Ovary (tissue), 9 donors: ENCODE results near the gene SOSTDC1. TPM values are rescaled to one million over a fixed set of nuclear protein-coding genes. Genes with fewer than 3 reads are reported as not detected.

Experiments used
- DNase-seq, 5 donors: peaks; one replicate each; pipeline ENCODE4 v3.0.0-alpha.2; 2019 to 2020
- H3K27ac ChIP-seq, 2 donors: fragments of 200-600 bp; one replicate each; pipeline versions ENCODE4 v1.5.1 to v1.8.0; 2019 to 2022
- H3K27me3 ChIP-seq: fragments of 200-600 bp; one replicate; pipeline ENCODE4 v1.8.0; 2022
- H3K36me3 ChIP-seq: fragments of 200-600 bp; sonication (generic); one replicate; pipeline ENCODE4 v1.5.1; 2019
- H3K4me1 ChIP-seq: one replicate; pipeline ENCODE4 v1.8.1; 2013; ENCODE audit warnings: mild to moderate bottlenecking, moderate library complexity; ENCODE audit not compliant: insufficient read depth
- H3K4me3 ChIP-seq: fragments of 200-600 bp; sonication (generic); one replicate; pipeline ENCODE4 v1.5.1; 2017
- H3K9me3 ChIP-seq, 2 donors: fragments of 200-600 bp in 1 of 2; sonication (generic) in 1 of 2; one replicate each; pipeline versions ENCODE4 v1.5.1 to v1.8.1; 2013 to 2019; ENCODE audit warnings: mild to moderate bottlenecking in 1 of 2, moderate library complexity in 1 of 2
- CTCF ChIP-seq, 3 donors: fragments of 450-650 bp in 2 of 3; fragments of 200-600 bp in 1 of 3; IDR thresholded peaks; one replicate each; pipeline versions ENCODE4 v1.5.1 to v1.8.0; 2016 to 2022; ENCODE audit warnings: antibody characterized with exemption in 3 of 3, mild to moderate bottlenecking in 1 of 3
- EP300 ChIP-seq: sonication (generic); formaldehyde crosslinking; IDR thresholded peaks from one replicate; pipeline ENCODE4 v1.6.1; 2017; ENCODE audit warnings: antibody characterized with exemption
- POLR2A ChIP-seq: fragments of 450-650 bp; IDR thresholded peaks from one replicate; pipeline ENCODE4 v1.6.1; 2017; ENCODE audit warnings: antibody characterized with exemption, mild to moderate bottlenecking, moderate library complexity
- WGBS, 3 donors: extraction: QIAGEN DNeasy Blood & Tissue Kit in 1 of 3; methylation state at CpG; one replicate each; pipeline versions ENCODE4 v1.1.5 to v1.1.7; 2013 to 2017; 5-methylcytosine and 5-hydroxymethylcytosine counted together
- intact Hi-C, 4 donors: fragments of 100-400 bp; cut with DNase I; formaldehyde crosslinking; loops; one replicate each; pipeline versions ENCODE4 v1.11.0 to v1.15.1; 2022 to 2023
- polyA plus RNA-seq, 2 donors: library from polyadenylated mRNA; stranded (reverse); fragments of 200-250 nt in 1 of 2; fragments of 350-450 nt in 1 of 2; fragmentation: Illumina TruSeq in 1 of 2; extraction: RNeasy Lipid Tissue Mini Kit (QIAGEN cat#74804) in 1 of 2; gene quantifications; one replicate each; pipeline ENCODE4 v1.2.3, GENCODE V29; 2013 to 2014
- small RNA-seq: library from RNA; depleted of rRNA; stranded (forward); fragments of <200 nt; gene quantifications from one replicate; pipeline ENCODE3, GENCODE V24; 2016
- total RNA-seq, 7 donors: library from RNA; depleted of rRNA in 2 of 7; stranded (reverse); fragments of >200 nt in 2 of 7; fragmentation: NEBNext Ultra II Directional in 3 of 7; extraction: Animal tissue kit (Norgen Biotek cat#: 25700) in 3 of 7; gene quantifications; one replicate each; pipeline versions ENCODE4 v1.1.0 to v1.2.4, GENCODE V29; 2016 to 2023
- donor health status: DM: no; HTN: no; CAD: no; lungs with moderate emphysema.
- donor health status: DM: no; HTN: no; CAD: no.
- donor health status: Bipolar disorder and iron deficiency.
- donor health status: DM: yes; HTN: yes; CAD: no.
- donor health status: DM: no; HTN: no; CAD: no.
- donor health status: DM: yes; HTN: yes; CAD: no.

Gene SOSTDC1
- total and polyA plus RNA-seq, 9 donors, result 0.12 to 10.3 (median 0.60) TPM; not detected in 1

- H3K27ac ChIP-seq, result no peak overlapping the region
Observed at GRCh38 chr7:16412274-16413254, 53.0 kb downstream of the SOSTDC1 start.

More at GRCh38 chr7:16412274-16413254, 53.0 kb downstream of the SOSTDC1 start:
- Histone ChIP-seq H3K27me3 (no peaks in the 10 kb centered on the region), H3K4me1 (no peaks in the 10 kb centered on the region), H3K4me3 (no peak overlapping the region), H3K9me3 (no peaks in the 10 kb centered on the region), H3K36me3 (no peaks in the 10 kb centered on the region)
- no peak for DNase-seq
- intact Hi-C loops, result no loop called here
- no peak for TF ChIP-seq CTCF (IDR thresholded peaks at IDR 0.05)
- TF ChIP-seq POLR2A, result no peak
- TF ChIP-seq EP300, result no peak
- WGBS, 3 donors, result 68 to 84% (median 78%) methylated on average over 8 of the region's 8 CpGs

Small RNAs within 50 kb of the gene (small RNA-seq; reads per million reads assigned to genes)
- gene AC005014.3, result not detected

Other genes with a start within 250 kb of the SOSTDC1 start
- 1 to 10 TPM; 2.9 to 5.2 (median 3.7) TPM for gene CRPPA, start 44.2 kb downstream of the SOSTDC1 start, total RNA-seq
- gene CRPPA, start 44.2 kb downstream of the SOSTDC1 start, polyA plus RNA-seq, result 1 to 10 TPM in 1 of 2 donors, under 1 TPM in 1; 0.68 to 1.7 TPM
- gene LRRC72, start 61.1 kb upstream of the SOSTDC1 start, total RNA-seq, result not detected
- gene LRRC72, start 61.1 kb upstream of the SOSTDC1 start, polyA plus RNA-seq, result not detected
- gene ANKMY2, start 180.0 kb upstream of the SOSTDC1 start, total RNA-seq, result 10 to 100 TPM in 6 of 7 donors, 1 to 10 TPM in 1; 9.9 to 26.2 (median 21.7) TPM
- 10 to 100 TPM; 14.7 to 26.5 TPM for gene ANKMY2, start 180.0 kb upstream of the SOSTDC1 start, polyA plus RNA-seq
- gene BZW2, start 180.4 kb upstream of the SOSTDC1 start, total RNA-seq, result 10 to 100 TPM; 17.2 to 41.0 (median 22.5) TPM
- gene BZW2, start 180.4 kb upstream of the SOSTDC1 start, polyA plus RNA-seq, result 10 to 100 TPM; 18.6 to 23.2 TPM